Astrocyte (in vitro differentiated cells and primary cell): ENCODE measurements around the gene CTCF. TPM values are rescaled to one million over a fixed set of nuclear protein-coding genes. Genes with fewer than 3 reads are reported as not detected.

Experiments used
- DNase-seq: peaks from one replicate; pipeline ENCODE4 v3.0.0-alpha.2; 2010; ENCODE audit warnings: low read depth
- FAIRE-seq: peaks from 2 replicates; lab custom pipeline; 2011; peaks lifted over from hg19 to GRCh38; lab: Jason Lieb, UNC
- H2AFZ ChIP-seq: 2 replicates; pipeline ENCODE4 v1.6.0; 2012; ENCODE audit warnings: low read depth, low read length, inconsistent platforms
- H3K27ac ChIP-seq: 2 replicates; pipeline ENCODE4 v1.5.1; 2011; ENCODE audit warnings: low read depth, low read length, inconsistent platforms
- H3K27me3 ChIP-seq: 2 replicates; pipeline ENCODE4 v1.6.0; 2011; ENCODE audit warnings: low read length, inconsistent platforms; ENCODE audit not compliant: insufficient read depth
- H3K36me3 ChIP-seq: 2 replicates; pipeline ENCODE4 v1.5.1; 2011; ENCODE audit warnings: low read length, inconsistent platforms; ENCODE audit not compliant: insufficient read depth
- H3K4me1 ChIP-seq: 2 replicates; pipeline ENCODE4 v1.5.1; 2011; ENCODE audit warnings: low read length, inconsistent platforms; ENCODE audit not compliant: insufficient read depth
- H3K4me2 ChIP-seq: 2 replicates; pipeline ENCODE4 v1.6.0; 2012; ENCODE audit warnings: low read length, inconsistent platforms
- H3K4me3 ChIP-seq: 2 replicates; pipeline ENCODE4 v1.5.1; 2011; ENCODE audit warnings: low read depth, mild to moderate bottlenecking, low read length, inconsistent platforms; ENCODE audit not compliant: insufficient read depth
- H3K79me2 ChIP-seq: 2 replicates; pipeline ENCODE4 v1.6.0; 2012; ENCODE audit warnings: mild to moderate bottlenecking, low read length, inconsistent platforms; ENCODE audit not compliant: insufficient read depth
- H3K9ac ChIP-seq: 2 replicates; pipeline ENCODE4 v1.6.0; 2012; ENCODE audit warnings: mild to moderate bottlenecking, low read length, inconsistent platforms
- H3K9me3 ChIP-seq: 2 replicates; pipeline ENCODE4 v1.5.1; 2012; ENCODE audit warnings: low read depth, mild to moderate bottlenecking, low read length, inconsistent platforms; ENCODE audit not compliant: insufficient read depth
- H4K20me1 ChIP-seq: 2 replicates; pipeline ENCODE4 v1.6.0; 2012; ENCODE audit warnings: low read length, inconsistent platforms; ENCODE audit not compliant: insufficient read depth
- H3K27ac Mint-ChIP-seq: one replicate; pipeline ENCODE4 v1.8.0; 2021; ENCODE audit warnings: mild to moderate bottlenecking, mixed read lengths; ENCODE audit not compliant: unreplicated experiment
- H3K27me3 Mint-ChIP-seq: one replicate; pipeline ENCODE4 v1.8.0; 2021; ENCODE audit warnings: low read depth, mixed read lengths; ENCODE audit not compliant: unreplicated experiment
- H3K36me3 Mint-ChIP-seq: one replicate; pipeline ENCODE4 v1.8.0; 2021; ENCODE audit warnings: low read depth, mixed read lengths; ENCODE audit not compliant: unreplicated experiment
- H3K4me1 Mint-ChIP-seq: one replicate; pipeline ENCODE4 v1.8.0; 2021; ENCODE audit warnings: low read depth, mixed read lengths; ENCODE audit not compliant: unreplicated experiment
- H3K4me3 Mint-ChIP-seq: one replicate; pipeline ENCODE4 v1.8.0; 2021; ENCODE audit warnings: mild to moderate bottlenecking, moderate library complexity, mixed read lengths; ENCODE audit not compliant: unreplicated experiment
- H3K9me3 Mint-ChIP-seq: one replicate; pipeline ENCODE4 v1.8.0; 2021; ENCODE audit warnings: mild to moderate bottlenecking, mixed read lengths; ENCODE audit not compliant: unreplicated experiment
- CTCF ChIP-seq: IDR thresholded peaks from 2 replicates; pipeline ENCODE4 v1.5.1; 2011; ENCODE audit warnings: low read depth, mild to moderate bottlenecking, inconsistent platforms, low read length, moderate library complexity; ENCODE audit not compliant: insufficient read depth
- EZH2 ChIP-seq: IDR thresholded peaks from 2 replicates; pipeline ENCODE4 v1.6.1; 2012; ENCODE audit warnings: mild to moderate bottlenecking, low read length, inconsistent platforms; ENCODE audit not compliant: insufficient read depth
- total RNA-seq: library from RNA; stranded (reverse); gene quantifications from 2 replicates; pipeline ENCODE4 v1.2.1, GENCODE V29; 2021

CTCF gene
- total RNA-seq, 1 donor from 2014 or later, result 26.8 TPM

- H3K4me3 Mint-ChIP-seq, result no peak overlapping the region
- H3K27me3 ChIP-seq, result no peaks in the 10 kb centered on the region
- H3K79me2 ChIP-seq, result peaks cover 14% of the 10 kb centered on the region
- peaks cover 2% of the 10 kb centered on the region for H3K36me3 ChIP-seq
- no peaks in the 10 kb centered on the region for H3K9me3 ChIP-seq
- FAIRE-seq, result no peak
- no peak overlapping the region for H3K4me2 ChIP-seq
- peaks cover 2% of the 10 kb centered on the region for H3K36me3 Mint-ChIP-seq
- DNase-seq, result no peak
- no peak for TF ChIP-seq CTCF
- TF ChIP-seq EZH2, result no peak
- peaks cover 15% of the 10 kb centered on the region for H3K27me3 Mint-ChIP-seq
- H3K9me3 Mint-ChIP-seq, result no peaks in the 10 kb centered on the region
- no peak overlapping the region for H3K9ac ChIP-seq
- no peak overlapping the region for H3K27ac ChIP-seq
- no peak overlapping the region for H2AFZ ChIP-seq
- peak overlapping the region; percentile 26 for H3K27ac Mint-ChIP-seq
- H3K4me1 ChIP-seq, result peaks cover 20% of the 10 kb centered on the region
- H3K4me3 ChIP-seq, result no peak overlapping the region
- peaks cover 25% of the 10 kb centered on the region for H4K20me1 ChIP-seq
- peaks cover 3% of the 10 kb centered on the region for H3K4me1 Mint-ChIP-seq
These were observed 95.6 kb downstream of the CTCF start for GRCh38 chr16:67657751-67658518.

GRCh38 chr16:67658849-67659674, 96.7 kb downstream of the CTCF start:
- TF ChIP-seq EZH2, result no peak
- TF ChIP-seq CTCF, result no peak
- Histone ChIP-seq H3K4me2 (peak overlapping the region; percentile 93), H3K4me3 (peak overlapping the region; percentile 77), H2AFZ (peak overlapping the region; percentile 96), H3K79me2 (peaks cover 14% of the 10 kb centered on the region), H3K27ac (no peak overlapping the region), H3K9me3 (no peaks in the 10 kb centered on the region), H3K27me3 (no peaks in the 10 kb centered on the region), H3K9ac (peak overlapping the region; percentile 87), H3K4me1 (peaks cover 14% of the 10 kb centered on the region), H4K20me1 (peaks cover 27% of the 10 kb centered on the region), H3K36me3 (peaks cover 2% of the 10 kb centered on the region)
- Mint-ChIP-seq H3K9me3 (no peaks in the 10 kb centered on the region), H3K4me1 (peaks cover 1% of the 10 kb centered on the region), H3K4me3 (peak overlapping the region; percentile 85), H3K27ac (no peak overlapping the region), H3K36me3 (peaks cover 3% of the 10 kb centered on the region), H3K27me3 (peaks cover 13% of the 10 kb centered on the region)
- no peak for FAIRE-seq
- no peak for DNase-seq
